T-helper 22 cell (primary cell): ENCODE results near the gene GLB1L3.
"Not testable (repeated sequence)": the region's sequence is repeated elsewhere in the genome, so short reads cannot be mapped to it uniquely, and the experiment has no call there.

ENCODE experiments used
- DNase-seq: peaks from one replicate; pipeline ENCODE4 v3.0.0-alpha.2; 2020; ENCODE audit warnings: low read depth

Gene GLB1L3

GRCh38 chr11:134250675-134251074, 25.5 kb upstream of the GLB1L3 start:
- DNase-seq: no peak

DNA sequence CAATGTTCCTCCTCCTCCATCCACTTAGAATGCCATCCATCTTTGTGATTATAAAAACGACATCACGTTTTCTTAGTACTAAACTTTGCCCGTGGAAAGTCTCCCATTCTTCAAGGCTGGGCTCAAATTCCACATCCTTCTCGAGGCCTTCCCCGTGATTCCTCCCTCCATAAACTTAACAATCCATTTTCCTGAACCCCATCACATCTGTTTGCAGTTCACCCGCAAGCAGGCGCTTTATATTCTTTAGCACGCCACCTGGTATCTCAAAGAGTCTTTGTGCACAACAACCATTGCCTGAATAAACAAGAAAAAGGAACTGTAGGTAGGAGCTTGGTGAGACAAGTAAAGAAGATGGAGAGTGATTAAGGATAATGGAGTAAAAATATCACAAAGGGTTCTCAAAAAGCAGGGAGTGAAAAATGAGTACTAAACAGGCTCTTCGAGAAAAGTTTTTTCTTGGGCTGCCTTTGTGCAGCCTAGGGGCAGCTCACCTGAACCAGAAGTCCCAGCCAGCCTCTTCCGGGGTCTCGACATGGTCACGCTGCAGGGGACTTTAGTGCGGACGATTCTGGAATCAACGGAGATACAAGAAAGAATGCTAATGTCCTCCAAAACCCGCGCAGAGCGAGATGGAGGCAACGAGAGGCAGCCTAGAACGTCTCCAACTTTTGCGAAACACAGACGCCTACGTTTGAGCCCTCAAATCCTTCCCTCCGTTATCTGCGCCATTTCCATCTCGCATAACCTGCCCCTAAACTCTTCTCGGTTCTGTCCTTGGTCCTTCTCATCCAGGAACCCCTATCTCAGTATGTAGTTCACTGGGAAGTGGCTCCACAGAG, 23.6 kb upstream of the GLB1L3 start:
- DNase-seq: no peak

DNA sequence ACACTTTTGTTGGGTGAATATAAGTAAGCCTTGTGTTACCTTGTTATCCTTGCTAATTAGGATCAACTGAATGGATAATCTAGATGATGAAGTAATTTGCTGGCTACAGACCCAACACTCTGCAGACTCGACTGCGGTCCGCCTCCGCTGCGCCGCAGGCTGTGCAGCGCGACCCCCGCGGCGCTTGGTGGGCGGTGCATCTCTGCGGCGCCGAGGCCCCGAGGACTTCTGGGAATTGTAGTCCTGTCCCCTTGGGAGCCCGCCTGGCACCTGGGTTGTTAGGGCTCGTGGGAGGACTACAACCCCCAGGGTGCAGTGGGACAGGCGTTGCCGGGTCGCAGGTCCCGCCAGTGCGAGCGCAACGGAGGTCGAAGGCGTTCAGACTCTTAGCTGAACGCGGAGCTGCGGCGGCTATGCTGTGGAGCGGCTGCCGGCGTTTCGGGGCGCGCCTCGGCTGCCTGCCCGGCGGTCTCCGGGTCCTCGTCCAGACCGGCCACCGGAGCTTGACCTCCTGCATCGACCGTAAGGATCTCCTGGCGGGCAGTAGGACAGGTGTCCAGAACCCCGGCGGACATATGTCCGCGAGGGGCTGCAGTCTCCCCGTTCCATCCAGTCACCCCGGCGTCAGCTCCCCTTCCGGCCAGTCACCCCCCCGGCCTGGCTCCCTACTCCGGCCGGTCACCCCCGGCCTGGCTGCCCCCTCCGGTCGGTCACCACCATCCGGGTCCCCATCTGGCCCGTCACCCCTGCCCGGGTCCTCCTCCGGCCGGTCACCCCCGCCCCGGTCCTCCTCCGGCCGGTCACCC, 22.8 kb upstream of the GLB1L3 start, which contains the start of the genes ACAD8 and THYN1:
Gene ACAD8 (plus strand): TSS at position 381 of the 806 bp plus-strand sequence. CDS start 33 bp downstream, at position 414.
Gene THYN1 (minus strand): TSS at position 165 of the 806 bp plus-strand sequence. CDS start 470 bp downstream, outside the sequence.
- peak; percentile 94 for DNase-seq

DNA sequence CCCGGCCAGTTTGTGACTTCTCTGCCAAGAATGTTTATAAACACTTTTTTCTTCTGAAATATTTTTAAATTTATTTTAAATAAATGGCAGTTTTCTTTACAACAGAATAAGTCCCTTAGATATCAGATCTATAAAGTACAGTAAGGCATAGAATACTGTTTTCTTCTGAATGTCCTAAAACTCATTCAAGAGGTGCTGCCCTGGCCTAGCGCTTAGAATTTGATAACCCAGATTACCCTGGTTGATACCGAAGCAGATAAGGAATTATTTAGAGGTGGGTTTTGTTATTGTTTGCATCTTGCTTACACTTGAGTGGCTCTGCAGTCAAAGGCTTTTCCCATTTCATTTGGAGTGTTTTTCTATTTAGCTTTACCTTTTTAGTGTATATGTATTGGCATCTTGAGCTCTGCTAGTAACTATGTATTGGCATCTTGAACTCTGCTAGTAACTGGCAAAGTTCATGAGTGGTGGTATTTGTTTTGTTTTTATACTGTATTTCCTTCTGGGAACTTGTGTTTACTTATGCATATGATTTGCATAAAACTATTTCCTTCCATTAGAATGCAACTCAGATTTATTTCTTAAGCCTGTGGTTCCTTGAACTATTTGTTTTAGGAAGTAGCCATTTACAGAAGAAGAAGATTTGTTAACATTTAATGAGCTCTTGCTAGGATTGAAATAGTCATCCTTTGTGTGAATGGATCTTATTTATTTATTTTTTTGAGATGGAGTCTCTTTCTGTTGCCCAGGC, 21.6 kb upstream of the GLB1L3 start:
- DNase-seq: no peak

- not testable (repeated sequence) for DNase-seq
Observed at GRCh38 chr11:134255184-134255561, 21.0 kb upstream of the GLB1L3 start.

- DNase-seq: no peak
Observed at GRCh38 chr11:134257101-134257500, 19.1 kb upstream of the GLB1L3 start.

GRCh38 chr11:134258577-134258976, 17.6 kb upstream of the GLB1L3 start:
- no peak for DNase-seq

DNA sequence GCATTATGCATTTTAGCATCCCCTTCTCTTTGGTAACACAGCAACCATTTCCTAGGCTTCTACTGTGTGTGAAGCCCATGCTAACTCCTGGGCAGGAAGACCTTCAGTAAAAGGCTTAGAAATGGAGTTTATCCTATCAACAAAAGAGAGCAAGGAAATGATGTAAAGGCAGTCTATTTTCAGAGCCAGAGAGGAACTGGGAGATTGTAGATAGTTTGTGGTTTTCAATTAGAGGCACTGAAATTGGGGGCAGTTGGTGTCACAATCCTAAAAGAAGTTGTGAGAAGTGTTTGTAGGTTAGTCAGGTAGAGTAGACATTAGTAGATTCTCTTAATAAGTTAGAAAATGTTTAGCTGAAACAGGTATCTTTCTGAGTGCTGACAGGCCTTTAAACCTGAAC, 15.7 kb upstream of the GLB1L3 start:
- DNase-seq: no peak

DNA sequence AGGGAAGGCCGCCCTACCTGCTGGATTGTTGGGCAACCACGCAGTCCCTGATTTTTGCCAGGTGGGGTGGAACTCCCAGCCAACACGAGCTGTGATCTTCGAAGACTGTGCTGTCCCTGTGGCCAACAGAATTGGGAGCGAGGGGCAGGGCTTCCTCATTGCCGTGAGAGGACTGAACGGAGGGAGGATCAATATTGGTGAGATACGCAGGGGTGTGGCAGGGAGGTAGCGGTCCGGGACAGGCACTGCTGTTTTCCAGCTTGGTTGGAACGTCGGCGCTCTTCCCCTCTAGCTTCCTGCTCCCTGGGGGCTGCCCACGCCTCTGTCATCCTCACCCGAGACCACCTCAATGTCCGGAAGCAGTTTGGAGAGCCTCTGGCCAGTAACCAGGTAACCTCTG, 15.2 kb upstream of the GLB1L3 start:
- no peak for DNase-seq

GRCh38 chr11:134261626-134262488, 14.3 kb upstream of the GLB1L3 start:
- no peak for DNase-seq

- no peak for DNase-seq
Observed at GRCh38 chr11:134264966-134265764, 11.0 kb upstream of the GLB1L3 start.

DNA sequence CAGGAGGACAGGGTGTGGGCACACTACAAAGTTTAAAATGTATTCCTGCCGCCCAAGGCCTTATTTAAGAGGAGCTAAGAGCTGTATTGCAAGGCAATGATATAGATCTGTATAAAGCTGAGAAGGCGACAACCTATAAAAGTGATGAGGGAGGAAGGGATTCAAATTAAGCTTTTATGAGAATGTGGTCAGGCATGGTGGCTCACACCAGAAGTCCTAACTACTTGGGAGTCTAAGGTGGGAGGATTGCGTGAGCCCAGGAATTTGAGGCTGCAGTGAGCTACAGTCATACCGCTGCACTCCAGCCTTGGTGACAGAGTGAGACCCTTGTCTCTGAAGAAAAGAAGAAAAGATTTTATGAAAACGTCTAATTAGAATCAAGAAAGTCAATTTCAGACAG, 9.7 kb upstream of the GLB1L3 start:
- DNase-seq: no peak

GRCh38 chr11:134266841-134267251, 9.3 kb upstream of the GLB1L3 start:
- DNase-seq: no peak

DNA sequence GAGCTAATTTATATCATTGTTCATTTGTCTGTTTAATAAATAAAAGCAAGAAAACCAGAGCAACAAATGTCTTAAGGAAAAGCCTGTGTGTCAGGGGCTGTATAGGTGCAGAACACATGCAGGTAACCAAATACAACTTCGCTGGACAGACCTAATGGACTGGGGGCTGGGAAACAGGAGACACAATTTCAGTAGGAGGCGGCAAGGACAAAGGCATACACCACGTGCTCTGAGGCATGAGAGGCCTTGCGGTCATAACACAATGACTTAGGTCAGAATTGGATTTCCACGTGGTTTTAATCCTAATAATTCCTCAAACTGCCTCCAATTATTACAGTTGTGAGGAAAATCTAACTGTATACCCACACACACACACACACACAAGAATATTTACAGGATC, 8.7 kb upstream of the GLB1L3 start:
- DNase-seq: no peak

GRCh38 chr11:134267966-134268365, 8.2 kb upstream of the GLB1L3 start:
- no peak for DNase-seq

- DNase-seq: no peak
Observed at GRCh38 chr11:134270250-134270714, 5.9 kb upstream of the GLB1L3 start.

DNA sequence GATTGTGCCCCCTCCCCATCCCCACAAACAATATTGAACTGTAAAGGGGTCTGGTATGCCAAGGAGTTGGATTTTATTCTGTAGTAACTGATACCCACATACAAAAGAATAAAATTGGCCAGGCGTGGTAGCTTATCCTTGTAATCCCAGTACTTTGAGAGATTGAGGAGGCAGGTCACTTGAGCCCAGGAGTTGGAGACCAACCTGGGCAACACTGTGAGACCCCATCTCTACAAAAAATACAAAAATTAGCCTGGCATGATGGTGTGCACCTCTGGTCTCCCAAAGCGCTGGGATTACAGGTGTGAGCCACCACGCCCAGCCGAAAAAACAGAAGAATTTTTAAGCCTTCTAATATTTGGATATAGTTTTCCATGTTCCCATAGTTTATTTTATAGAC, 4.2 kb upstream of the GLB1L3 start:
- DNase-seq: no peak

DNA sequence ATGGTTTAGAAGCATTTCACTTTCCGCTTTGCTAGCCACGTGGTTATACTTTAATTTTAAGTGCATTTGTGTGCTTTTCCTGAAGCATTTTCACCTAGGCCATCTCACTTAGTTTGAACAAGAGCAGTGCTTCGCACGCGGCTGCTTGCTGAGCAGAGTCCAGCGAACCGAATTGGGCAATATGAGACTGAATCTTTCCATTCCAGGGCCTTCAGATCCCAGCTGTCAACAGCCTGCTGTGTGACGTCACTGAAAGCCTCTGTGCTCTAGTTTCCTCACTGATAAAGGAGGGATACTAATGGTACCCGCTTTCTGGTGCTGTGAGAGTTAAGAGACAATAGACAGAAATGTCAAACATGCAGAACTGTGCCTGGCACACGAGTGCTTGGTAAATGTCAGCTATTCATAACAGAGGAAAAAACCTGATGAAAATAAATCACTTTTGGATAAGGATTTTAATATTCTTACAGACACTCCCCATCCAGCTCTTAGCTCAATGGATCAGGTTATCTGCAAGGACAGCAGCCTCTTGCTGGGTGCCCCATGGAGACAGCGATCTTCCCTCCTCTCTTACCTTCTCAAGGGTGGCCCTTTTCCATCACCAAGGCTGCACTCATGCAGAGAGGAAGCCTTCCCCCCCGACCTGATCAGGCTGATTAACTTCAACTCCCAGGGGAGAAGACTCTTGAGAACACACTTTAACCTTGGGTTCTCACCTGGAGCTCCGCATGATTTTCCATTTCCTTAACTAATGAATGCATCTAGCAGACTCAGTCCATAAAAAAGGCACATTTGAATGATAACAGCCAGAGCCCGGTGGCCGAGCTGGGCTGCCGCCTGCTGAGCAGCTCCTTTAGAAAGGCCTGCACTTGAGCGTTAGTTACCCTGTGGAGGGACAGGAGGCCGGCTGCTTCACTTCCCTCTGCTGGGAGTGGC, 3.5 kb upstream of the GLB1L3 start:
- no peak for DNase-seq

DNA sequence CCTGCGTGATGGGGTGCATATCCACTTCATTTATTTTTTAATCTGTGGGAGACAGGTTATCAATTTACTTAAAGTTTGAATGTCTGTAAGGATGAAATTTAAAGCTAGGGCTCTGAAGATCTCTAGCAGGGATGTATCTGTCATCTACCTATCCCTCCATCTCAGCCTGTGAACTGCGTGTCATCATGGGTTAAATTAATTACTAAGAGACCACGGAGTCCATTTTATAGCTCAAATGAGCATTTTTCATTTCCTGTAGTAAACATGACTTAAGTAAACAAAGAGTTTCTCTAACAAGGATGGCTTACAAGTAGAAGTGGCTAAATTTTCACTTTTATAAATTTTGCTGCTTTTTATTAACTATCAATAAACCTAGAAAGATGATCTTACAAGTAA, 2.9 kb upstream of the GLB1L3 start:
- no peak for DNase-seq
